HEK293 (cell line): ENCODE results near the gene ATG2A.

Experiments used
- CTCF ChIA-PET: fragments of 350-600 bp; formaldehyde crosslinking; extraction: SDS; loops from one replicate; lab custom pipeline; 2021; ENCODE audit warnings: antibody characterized with exemption; lab: Yijun Ruan, JAX
- POLR2A ChIA-PET: fragments of 300-600 bp; formaldehyde crosslinking; extraction: SDS; loops from one replicate; lab custom pipeline; 2020; ENCODE audit warnings: antibody characterized with exemption, inconsistent platforms; lab: Yijun Ruan, JAX
- H3K27ac ChIP-seq: fragments of 200-500 bp; sonication (Bioruptor generic); 2 replicates; pipeline ENCODE4 v1.5.1; 2014; ENCODE audit warnings: low read depth, low read length, control low read depth, inconsistent platforms; ENCODE audit errors: extremely low read depth
- H3K36me3 ChIP-seq, 2 experiments: fragments of 200-500 bp in 1 of 2; sonication (Bioruptor generic) in 1 of 2; 1 replicate in 1 of 2; 2 replicates in 1 of 2; pipeline ENCODE4 v1.5.1; 2014 to 2017; ENCODE audit warnings: inconsistent platforms in 2 of 2, low read length in 2 of 2; ENCODE audit not compliant: control insufficient read depth in 2 of 2, insufficient read depth in 1 of 2
- H3K4me1 ChIP-seq: fragments of 200-500 bp; sonication (Bioruptor generic); 2 replicates; pipeline ENCODE4 v1.5.1; 2014; ENCODE audit warnings: mild to moderate bottlenecking, low read length, inconsistent platforms; ENCODE audit not compliant: control insufficient read depth, insufficient read depth
- H3K4me3 ChIP-seq: 2 replicates; pipeline ENCODE4 v1.5.1; 2011; ENCODE audit warnings: low read depth, mild to moderate bottlenecking, control low read depth, low read length, moderate library complexity
- H3K9me3 ChIP-seq: fragments of 200-500 bp; sonication (Bioruptor generic); 2 replicates; pipeline ENCODE4 v1.5.1; 2014; ENCODE audit warnings: low read depth, low read length, inconsistent platforms; ENCODE audit not compliant: control insufficient read depth, insufficient read depth
- CTCF ChIP-seq: fragments of 450-650 bp; formaldehyde crosslinking; IDR thresholded peaks from 2 replicates; pipeline ENCODE4 v1.5.1; 2016; ENCODE audit warnings: missing biosample characterization, missing genetic modification characterization
- HOXA7 ChIP-seq: sonication (generic); formaldehyde crosslinking; IDR thresholded peaks from 2 replicates; pipeline ENCODE4 v1.8.1; 2022; ENCODE audit warnings: missing genetic modification reagents, borderline replicate concordance
- PRDM10 ChIP-seq: fragments of 450-650 bp; formaldehyde crosslinking; IDR thresholded peaks from 2 replicates; pipeline ENCODE4 v1.5.1; 2016; ENCODE audit warnings: missing biosample characterization, missing genetic modification characterization
- YY1 ChIP-seq: fragments of 450-650 bp; formaldehyde crosslinking; IDR thresholded peaks from 2 replicates; pipeline ENCODE4 v1.5.1; 2018; ENCODE audit warnings: missing biosample characterization, missing genetic modification characterization
- ZEB2 ChIP-seq: fragments of 450-650 bp; formaldehyde crosslinking; IDR thresholded peaks from 2 replicates; pipeline ENCODE4 v1.5.1; 2016; ENCODE audit warnings: missing biosample characterization, missing genetic modification characterization
- ZFP41 ChIP-seq: fragments of 450-650 bp; formaldehyde crosslinking; IDR thresholded peaks from 2 replicates; pipeline ENCODE4 v1.5.1; 2016; ENCODE audit warnings: missing biosample characterization, missing genetic modification characterization, borderline replicate concordance
- ZNF155 ChIP-seq: fragments of 450-650 bp; formaldehyde crosslinking; IDR thresholded peaks from 2 replicates; pipeline ENCODE4 v1.5.1; 2016; ENCODE audit warnings: missing biosample characterization, missing genetic modification characterization
- ZNF18 ChIP-seq: fragments of 450-650 bp; formaldehyde crosslinking; IDR thresholded peaks from 2 replicates; pipeline ENCODE4 v1.5.1; 2016; ENCODE audit warnings: missing biosample characterization, missing genetic modification characterization
- ZNF2 ChIP-seq: fragments of 450-650 bp; formaldehyde crosslinking; IDR thresholded peaks from 2 replicates; pipeline ENCODE4 v1.5.1; 2016; ENCODE audit warnings: missing biosample characterization, missing genetic modification characterization
- ZNF214 ChIP-seq: fragments of 450-650 bp; formaldehyde crosslinking; IDR thresholded peaks from 2 replicates; pipeline ENCODE4 v1.5.1; 2017; ENCODE audit warnings: missing biosample characterization, mild to moderate bottlenecking, missing genetic modification characterization, borderline replicate concordance
- ZNF324 ChIP-seq: fragments of 450-650 bp; formaldehyde crosslinking; IDR thresholded peaks from 2 replicates; pipeline ENCODE4 v1.5.1; 2016; ENCODE audit warnings: missing biosample characterization, missing genetic modification characterization
- ZNF544 ChIP-seq: fragments of 450-650 bp; formaldehyde crosslinking; IDR thresholded peaks from 2 replicates; pipeline ENCODE4 v1.5.0; 2017; ENCODE audit warnings: missing biosample characterization, missing genetic modification characterization
- ZNF585B ChIP-seq: fragments of 450-650 bp; formaldehyde crosslinking; IDR thresholded peaks from 2 replicates; pipeline ENCODE4 v1.5.1; 2016; ENCODE audit warnings: missing biosample characterization, missing genetic modification characterization
- ZNF830 ChIP-seq: fragments of 450-650 bp; IDR thresholded peaks from 2 replicates; pipeline ENCODE4 v1.5.0; 2018; ENCODE audit warnings: missing biosample characterization, missing genetic modification characterization, low read depth, mild to moderate bottlenecking, moderate library complexity
- TF ChIP-seq, protein P1 (sequence below): fragments of 450-650 bp; formaldehyde crosslinking; IDR thresholded peaks from 2 replicates; pipeline ENCODE4 v1.5.1; 2017; ENCODE audit warnings: missing biosample characterization, missing genetic modification characterization
- TF ChIP-seq, protein P2 (sequence below): fragments of 450-650 bp; formaldehyde crosslinking; IDR thresholded peaks from 2 replicates; pipeline ENCODE4 v1.5.1; 2016; ENCODE audit warnings: missing biosample characterization, missing genetic modification characterization
- TF ChIP-seq, protein P3 (sequence below): fragments of 450-650 bp; formaldehyde crosslinking; IDR thresholded peaks from 2 replicates; pipeline ENCODE4 v1.5.1; 2016; ENCODE audit warnings: missing biosample characterization, missing genetic modification characterization
- TF ChIP-seq, protein P4 (sequence below): fragments of 450-650 bp; formaldehyde crosslinking; IDR thresholded peaks from 2 replicates; pipeline ENCODE4 v1.5.1; 2017; ENCODE audit warnings: missing biosample characterization, missing genetic modification characterization

The ATG2A gene

GRCh38 chr11:64897381-64898075 is 19.5 kb downstream of the ATG2A start:
- TF ChIP-seq YY1 (no peak), ZNF2 (no peak), ZFP41 (tag by site-specific recombination) (no peak), ZNF324 (tag by site-specific recombination) (no peak), ZNF155 (tag by site-specific recombination) (no peak), CTCF (tag by site-specific recombination) (no peak), ZEB2 (no peak), ZNF544 (tag by site-specific recombination) (no peak), ZNF585B (no peak)
- TF ChIP-seq, protein P1, sequence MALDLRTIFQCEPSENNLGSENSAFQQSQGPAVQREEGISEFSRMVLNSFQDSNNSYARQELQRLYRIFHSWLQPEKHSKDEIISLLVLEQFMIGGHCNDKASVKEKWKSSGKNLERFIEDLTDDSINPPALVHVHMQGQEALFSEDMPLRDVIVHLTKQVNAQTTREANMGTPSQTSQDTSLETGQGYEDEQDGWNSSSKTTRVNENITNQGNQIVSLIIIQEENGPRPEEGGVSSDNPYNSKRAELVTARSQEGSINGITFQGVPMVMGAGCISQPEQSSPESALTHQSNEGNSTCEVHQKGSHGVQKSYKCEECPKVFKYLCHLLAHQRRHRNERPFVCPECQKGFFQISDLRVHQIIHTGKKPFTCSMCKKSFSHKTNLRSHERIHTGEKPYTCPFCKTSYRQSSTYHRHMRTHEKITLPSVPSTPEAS (tag by site-specific recombination), result no peak
- CTCF ChIA-PET, result interaction anchor here (1.5 to 9.4 kb wide), 2 partner anchors 9 to 50 kb away, joined by 3 to 111 read pairs; no protein-coding TSS in a partner anchor
- H3K4me3 ChIP-seq, result no peak overlapping the region
- H3K9me3 ChIP-seq, result no peaks in the 10 kb centered on the region
- H3K27ac ChIP-seq, result no peak overlapping the region
- H3K4me1 ChIP-seq, result no peaks in the 10 kb centered on the region
- POLR2A ChIA-PET, result no interaction called here
- H3K36me3 ChIP-seq, result peaks cover 0 to 69% of the 10 kb centered on the region in 2 experiments; a peak in 2 of 3 replicates

DNA sequence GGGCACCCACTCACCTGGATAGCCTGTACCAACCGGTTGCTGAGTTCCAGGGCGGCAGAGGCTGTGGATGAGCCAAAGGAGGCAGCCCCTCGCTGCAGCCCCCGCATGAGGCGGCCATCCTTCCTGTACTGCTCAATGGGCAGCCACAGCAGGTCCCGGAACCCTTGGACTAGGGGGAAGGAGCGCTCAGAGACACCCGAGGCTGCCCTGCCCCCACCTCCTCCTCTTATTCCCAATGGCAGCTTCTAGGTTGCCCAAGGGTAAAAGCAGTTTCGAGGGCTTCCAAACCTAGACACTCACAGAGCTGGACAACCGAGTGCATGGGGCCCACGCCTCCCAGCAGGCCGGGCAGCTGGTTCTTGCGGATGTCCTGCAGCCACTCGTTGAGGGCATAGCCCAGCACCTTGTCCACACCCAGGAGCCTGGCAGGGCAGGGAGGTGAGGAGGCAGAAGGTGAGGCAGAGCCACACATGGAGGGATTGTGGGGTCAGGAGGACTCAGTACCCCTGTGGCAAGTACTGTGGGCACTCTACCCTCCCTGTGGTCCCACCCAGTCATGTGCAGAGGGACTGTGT is 20.5 kb downstream of the ATG2A start:
- Histone ChIP-seq H3K27ac (no peak overlapping the region), H3K4me3 (no peak overlapping the region), H3K9me3 (no peaks in the 10 kb centered on the region), H3K36me3 (peaks cover 0 to 61% of the 10 kb centered on the region in 2 experiments; a peak in 2 of 3 replicates), H3K4me1 (no peaks in the 10 kb centered on the region)
- ChIA-PET CTCF (interaction anchor here (0.5 to 9.4 kb wide), 3 partner anchors 8 to 85 kb away, joined by 3 to 111 read pairs (median 5); no protein-coding TSS in a partner anchor), POLR2A (interaction anchor here (0.9 to 1.2 kb wide), 2 partner anchors 21 to 31 kb away, joined by 3 to 4 read pairs; no protein-coding TSS in a partner anchor)
- TF ChIP-seq ZNF830 (tag by site-specific recombination) (no peak), HOXA7 (CRISPR knock-in tag) (no peak), ZNF18 (no peak), PRDM10 (tag by site-specific recombination) (peak; percentile 75), ZNF214 (tag by site-specific recombination) (no peak)
- TF ChIP-seq, protein P2, sequence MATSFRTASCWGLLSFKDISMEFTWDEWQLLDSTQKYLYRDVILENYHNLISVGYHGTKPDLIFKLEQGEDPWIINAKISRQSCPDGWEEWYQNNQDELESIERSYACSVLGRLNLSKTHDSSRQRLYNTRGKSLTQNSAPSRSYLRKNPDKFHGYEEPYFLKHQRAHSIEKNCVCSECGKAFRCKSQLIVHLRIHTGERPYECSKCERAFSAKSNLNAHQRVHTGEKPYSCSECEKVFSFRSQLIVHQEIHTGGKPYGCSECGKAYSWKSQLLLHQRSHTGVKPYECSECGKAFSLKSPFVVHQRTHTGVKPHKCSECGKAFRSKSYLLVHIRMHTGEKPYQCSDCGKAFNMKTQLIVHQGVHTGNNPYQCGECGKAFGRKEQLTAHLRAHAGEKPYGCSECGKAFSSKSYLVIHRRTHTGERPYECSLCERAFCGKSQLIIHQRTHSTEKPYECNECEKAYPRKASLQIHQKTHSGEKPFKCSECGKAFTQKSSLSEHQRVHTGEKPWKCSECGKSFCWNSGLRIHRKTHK (tag by site-specific recombination), result no peak
- TF ChIP-seq, protein P3, sequence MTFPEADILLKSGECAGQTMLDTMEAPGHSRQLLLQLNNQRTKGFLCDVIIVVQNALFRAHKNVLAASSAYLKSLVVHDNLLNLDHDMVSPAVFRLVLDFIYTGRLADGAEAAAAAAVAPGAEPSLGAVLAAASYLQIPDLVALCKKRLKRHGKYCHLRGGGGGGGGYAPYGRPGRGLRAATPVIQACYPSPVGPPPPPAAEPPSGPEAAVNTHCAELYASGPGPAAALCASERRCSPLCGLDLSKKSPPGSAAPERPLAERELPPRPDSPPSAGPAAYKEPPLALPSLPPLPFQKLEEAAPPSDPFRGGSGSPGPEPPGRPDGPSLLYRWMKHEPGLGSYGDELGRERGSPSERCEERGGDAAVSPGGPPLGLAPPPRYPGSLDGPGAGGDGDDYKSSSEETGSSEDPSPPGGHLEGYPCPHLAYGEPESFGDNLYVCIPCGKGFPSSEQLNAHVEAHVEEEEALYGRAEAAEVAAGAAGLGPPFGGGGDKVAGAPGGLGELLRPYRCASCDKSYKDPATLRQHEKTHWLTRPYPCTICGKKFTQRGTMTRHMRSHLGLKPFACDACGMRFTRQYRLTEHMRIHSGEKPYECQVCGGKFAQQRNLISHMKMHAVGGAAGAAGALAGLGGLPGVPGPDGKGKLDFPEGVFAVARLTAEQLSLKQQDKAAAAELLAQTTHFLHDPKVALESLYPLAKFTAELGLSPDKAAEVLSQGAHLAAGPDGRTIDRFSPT, result no peak
- TF ChIP-seq, protein P4, sequence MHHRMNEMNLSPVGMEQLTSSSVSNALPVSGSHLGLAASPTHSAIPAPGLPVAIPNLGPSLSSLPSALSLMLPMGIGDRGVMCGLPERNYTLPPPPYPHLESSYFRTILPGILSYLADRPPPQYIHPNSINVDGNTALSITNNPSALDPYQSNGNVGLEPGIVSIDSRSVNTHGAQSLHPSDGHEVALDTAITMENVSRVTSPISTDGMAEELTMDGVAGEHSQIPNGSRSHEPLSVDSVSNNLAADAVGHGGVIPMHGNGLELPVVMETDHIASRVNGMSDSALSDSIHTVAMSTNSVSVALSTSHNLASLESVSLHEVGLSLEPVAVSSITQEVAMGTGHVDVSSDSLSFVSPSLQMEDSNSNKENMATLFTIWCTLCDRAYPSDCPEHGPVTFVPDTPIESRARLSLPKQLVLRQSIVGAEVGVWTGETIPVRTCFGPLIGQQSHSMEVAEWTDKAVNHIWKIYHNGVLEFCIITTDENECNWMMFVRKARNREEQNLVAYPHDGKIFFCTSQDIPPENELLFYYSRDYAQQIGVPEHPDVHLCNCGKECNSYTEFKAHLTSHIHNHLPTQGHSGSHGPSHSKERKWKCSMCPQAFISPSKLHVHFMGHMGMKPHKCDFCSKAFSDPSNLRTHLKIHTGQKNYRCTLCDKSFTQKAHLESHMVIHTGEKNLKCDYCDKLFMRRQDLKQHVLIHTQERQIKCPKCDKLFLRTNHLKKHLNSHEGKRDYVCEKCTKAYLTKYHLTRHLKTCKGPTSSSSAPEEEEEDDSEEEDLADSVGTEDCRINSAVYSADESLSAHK, result peak; percentile 99
